ENCODE measurements around the gene MYADML2. TPM values are rescaled to one million over a fixed set of nuclear protein-coding genes. Genes with fewer than 3 reads are reported as not detected.

Gene MYADML2
- total RNA-seq, 1 experiment from 2014 or later, result 0.22 TPM

DNA sequence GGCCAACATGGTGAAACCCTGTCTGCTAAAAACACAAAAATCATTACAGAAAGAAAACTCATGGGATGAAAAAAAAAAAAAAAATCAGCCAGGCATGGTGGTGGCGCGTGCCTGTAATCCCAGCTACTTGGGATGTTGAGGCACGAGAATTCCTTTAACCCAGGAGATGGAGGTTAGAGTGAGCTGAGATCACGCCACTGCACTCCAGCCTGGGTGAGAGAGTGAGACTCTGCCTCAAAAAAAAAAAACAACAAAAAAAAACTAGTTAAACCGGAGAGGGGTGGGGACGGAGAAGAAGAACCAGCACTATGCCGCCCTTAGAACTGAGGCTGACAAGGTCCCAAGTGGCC, 21.3 kb upstream of the MYADML2 start:
- H3K79me2 ChIP-seq (ENCODE audit: insufficient read depth, low read length), result no peaks in the 10 kb centered on the region

More for the DNA sequence above, 21.3 kb upstream of the MYADML2 start:
- no peak overlapping the region for H3K56ac ChIP-seq (ENCODE audit: insufficient read length, low read depth, low read length)
- no peak overlapping the region for H4K8ac ChIP-seq (replicated peaks; ENCODE audit: insufficient read length, low read depth, low read length)
- H3K4ac ChIP-seq (ENCODE audit: low read depth, low read length), result no peak overlapping the region
- TF ChIP-seq, protein P1, sequence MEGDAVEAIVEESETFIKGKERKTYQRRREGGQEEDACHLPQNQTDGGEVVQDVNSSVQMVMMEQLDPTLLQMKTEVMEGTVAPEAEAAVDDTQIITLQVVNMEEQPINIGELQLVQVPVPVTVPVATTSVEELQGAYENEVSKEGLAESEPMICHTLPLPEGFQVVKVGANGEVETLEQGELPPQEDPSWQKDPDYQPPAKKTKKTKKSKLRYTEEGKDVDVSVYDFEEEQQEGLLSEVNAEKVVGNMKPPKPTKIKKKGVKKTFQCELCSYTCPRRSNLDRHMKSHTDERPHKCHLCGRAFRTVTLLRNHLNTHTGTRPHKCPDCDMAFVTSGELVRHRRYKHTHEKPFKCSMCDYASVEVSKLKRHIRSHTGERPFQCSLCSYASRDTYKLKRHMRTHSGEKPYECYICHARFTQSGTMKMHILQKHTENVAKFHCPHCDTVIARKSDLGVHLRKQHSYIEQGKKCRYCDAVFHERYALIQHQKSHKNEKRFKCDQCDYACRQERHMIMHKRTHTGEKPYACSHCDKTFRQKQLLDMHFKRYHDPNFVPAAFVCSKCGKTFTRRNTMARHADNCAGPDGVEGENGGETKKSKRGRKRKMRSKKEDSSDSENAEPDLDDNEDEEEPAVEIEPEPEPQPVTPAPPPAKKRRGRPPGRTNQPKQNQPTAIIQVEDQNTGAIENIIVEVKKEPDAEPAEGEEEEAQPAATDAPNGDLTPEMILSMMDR (conservative IDR thresholded peaks at IDR 0.05), result no peak
- H3K27me3 Mint-ChIP-seq (ENCODE audit: low read depth), result peaks cover 83% of the 10 kb centered on the region
- no peak overlapping the region for H2BK15ac ChIP-seq (ENCODE audit: low read depth, low read length)
- no peaks in the 10 kb centered on the region; a peak in 1 of 7 replicates for H3K36me3 Mint-ChIP-seq (ENCODE audit: insufficient read depth in 1 of 3, low read depth in 3 of 3)
- H3K23me2 ChIP-seq (ENCODE audit: insufficient read length, low read depth, low read length, poor library complexity, severe bottlenecking), result no peaks in the 10 kb centered on the region
- H3K27ac ChIP-seq (ENCODE audit: insufficient read length, low read depth, low read length), result no peak overlapping the region
- no peaks in the 10 kb centered on the region for H3K9me3 ChIP-seq (ENCODE audit: control insufficient read depth, low read depth, low read length)
- H3T11ph ChIP-seq (ENCODE audit: low read length), result no peak overlapping the region
- no peak overlapping the region for H3K18ac ChIP-seq (ENCODE audit: insufficient read length, low read depth, low read length)
- peaks cover 11 to 12% of the 10 kb centered on the region in 2 experiments for H3K9me3 Mint-ChIP-seq
- no peak overlapping the region for H2AK5ac ChIP-seq (ENCODE audit: insufficient read length, low read length)
- H4K5ac ChIP-seq (ENCODE audit: insufficient read length, low read depth, low read length), result no peak overlapping the region
- no peak overlapping the region for H2BK5ac ChIP-seq (ENCODE audit: insufficient read length, low read length)
- no peak for DNase-seq
- no peak overlapping the region; a peak in 1 of 5 replicates for H3K4me3 Mint-ChIP-seq
- no CpG with 5 or more reads among the region's 7 CpGs for WGBS (ENCODE audit: extremely low coverage, insufficient read length, low lambda C conversion rate)
- H2BK12ac ChIP-seq (ENCODE audit: insufficient read length, low read depth, low read length), result no peak overlapping the region
- no peak overlapping the region for H2BK20ac ChIP-seq (ENCODE audit: low read depth, low read length, poor library complexity, severe bottlenecking)
- peaks cover 2% of the 10 kb centered on the region; the same call in 1 of the 2 replicates for H3K4me1 ChIP-seq (ENCODE audit: insufficient read depth, low read length)
- H3K4me1 Mint-ChIP-seq, result peaks cover 8 to 20% of the 10 kb centered on the region in 2 experiments
- no peak overlapping the region for H2BK120ac ChIP-seq (ENCODE audit: low read depth, low read length, poor library complexity, severe bottlenecking)
- H3K79me1 ChIP-seq (ENCODE audit: insufficient read depth, low read depth, low read length, poor library complexity, severe bottlenecking), result no peaks in the 10 kb centered on the region
- H3K27me3 ChIP-seq (ENCODE audit: insufficient read depth, low read length), result peaks cover 5% of the 10 kb centered on the region; the same call in 1 of the 2 replicates
- no peak overlapping the region for H3K9ac ChIP-seq (ENCODE audit: extremely low read depth, insufficient read length, low read length)
- H3K27ac Mint-ChIP-seq, result no peak overlapping the region
- no peak overlapping the region for H3K23ac ChIP-seq (ENCODE audit: insufficient read length, low read depth, low read length)
- no peaks in the 10 kb centered on the region for H4K20me1 ChIP-seq (ENCODE audit: control insufficient read depth, insufficient read depth, insufficient read length)
- H4K91ac ChIP-seq (ENCODE audit: insufficient read length, low read depth, low read length), result no peak overlapping the region
- H3K4me2 ChIP-seq (ENCODE audit: insufficient read depth, insufficient read length, low read length), result no peak overlapping the region
- no peak overlapping the region for H3K14ac ChIP-seq (ENCODE audit: insufficient read depth, low read length)
- no peak overlapping the region for H2AFZ ChIP-seq (ENCODE audit: low read length)

All from H9 (cell line).